ENCODE data around the gene PLG.
"Not testable (repeated sequence)": the region's sequence is repeated elsewhere in the genome, so short reads cannot be mapped to it uniquely, and the experiment has no call there.

The PLG gene

GRCh38 chr6:160766989-160767646 is 65.1 kb downstream of the PLG start:
- DNase-seq (ENCODE audit: low read depth), result no peak
- H3K4me3 ChIP-seq (ENCODE audit: low read depth, low read length), result peak overlapping the region; percentile 34

- DNase-seq (ENCODE audit: low read depth), result no peak
- H3K4me3 ChIP-seq (ENCODE audit: low read depth, low read length), result no peak overlapping the region
These were observed 65.6 kb downstream of the PLG start for GRCh38 chr6:160767647-160768019.

DNA sequence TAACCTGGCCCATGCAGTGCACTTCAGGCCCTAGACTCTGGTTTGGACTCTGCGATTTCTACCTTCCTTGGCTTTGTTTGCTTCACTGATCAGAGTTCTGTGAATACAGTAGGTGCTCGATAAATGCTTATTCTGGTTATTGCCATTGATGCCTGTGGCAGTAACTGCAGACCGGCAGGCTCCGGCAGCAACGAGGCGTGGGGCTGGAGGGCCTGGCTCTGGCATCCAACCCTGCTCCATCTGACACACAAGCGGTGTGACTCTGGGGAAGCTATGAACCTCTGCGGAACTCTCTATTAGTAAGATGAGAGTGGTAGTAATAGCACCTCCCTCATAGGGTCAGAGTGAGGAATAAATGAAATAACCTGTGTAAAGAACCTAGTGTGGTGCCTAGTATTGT is 66.1 kb downstream of the PLG start:
- no peak overlapping the region for H3K4me3 ChIP-seq (ENCODE audit: low read depth, low read length)
- no peak for DNase-seq (ENCODE audit: low read depth)

GRCh38 chr6:160774399-160774798 is 72.4 kb downstream of the PLG start:
- DNase-seq (ENCODE audit: low read depth), result no peak
- H3K4me3 ChIP-seq (ENCODE audit: low read depth, low read length), result no peak overlapping the region

DNA sequence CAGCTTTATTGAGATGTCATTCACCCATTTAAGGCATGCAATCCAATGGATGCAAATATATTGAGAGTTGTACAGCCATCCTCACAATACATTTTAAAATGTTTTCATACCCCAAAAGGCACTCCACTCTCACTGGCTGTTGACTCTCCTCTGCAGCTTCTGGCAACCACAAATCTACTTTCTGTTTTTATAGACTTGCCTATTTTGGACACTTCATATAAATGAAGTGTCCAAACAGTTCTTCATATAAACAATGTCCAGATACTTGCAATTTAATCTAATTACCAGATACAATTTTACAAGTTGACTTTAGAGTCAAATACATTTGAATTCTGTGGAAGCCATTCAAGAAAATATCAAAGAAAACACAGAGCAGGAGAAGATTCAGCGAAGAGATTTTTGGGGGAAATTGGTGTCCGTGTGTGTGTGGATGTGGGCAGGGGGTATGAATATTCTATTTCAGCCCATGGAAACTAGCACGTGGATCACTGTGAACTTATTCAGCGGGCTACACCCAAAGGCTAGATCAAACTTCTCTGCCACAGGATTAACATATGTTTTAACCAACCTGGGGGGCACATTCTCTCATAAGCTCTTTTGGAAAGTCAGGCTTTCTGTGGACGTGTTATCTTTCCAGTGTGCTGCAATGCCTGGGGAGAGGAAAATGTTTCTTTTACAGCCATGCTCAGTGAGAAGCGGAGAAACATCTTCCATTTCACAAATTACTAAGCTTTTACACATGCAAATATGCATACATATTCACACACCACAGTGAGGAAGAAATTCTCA is 73.9 kb downstream of the PLG start:
- no peak overlapping the region for H3K4me3 ChIP-seq (ENCODE audit: low read depth, low read length)
- no peak for DNase-seq (ENCODE audit: low read depth)

DNA sequence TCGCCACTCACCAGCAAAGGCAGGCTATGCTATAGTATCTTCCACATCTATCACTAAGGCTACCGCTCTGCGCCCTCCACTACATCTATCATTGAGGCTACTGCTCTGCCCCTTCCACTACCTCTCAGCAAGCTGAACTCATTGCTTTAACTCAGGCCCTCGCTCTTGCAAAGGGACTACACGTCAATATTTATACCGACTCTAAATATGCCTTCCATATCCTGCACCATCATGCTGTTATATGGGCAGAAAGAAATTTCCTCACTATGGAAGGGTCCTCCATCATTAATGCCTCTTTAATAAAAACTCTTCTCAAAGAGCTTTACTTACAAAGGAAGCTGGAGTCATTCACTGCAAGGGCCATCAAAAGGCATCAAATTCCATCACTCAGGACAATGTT is 77.1 kb downstream of the PLG start:
- not testable (repeated sequence) for DNase-seq (ENCODE audit: low read depth); H3K4me3 ChIP-seq (ENCODE audit: low read depth, low read length)

DNA sequence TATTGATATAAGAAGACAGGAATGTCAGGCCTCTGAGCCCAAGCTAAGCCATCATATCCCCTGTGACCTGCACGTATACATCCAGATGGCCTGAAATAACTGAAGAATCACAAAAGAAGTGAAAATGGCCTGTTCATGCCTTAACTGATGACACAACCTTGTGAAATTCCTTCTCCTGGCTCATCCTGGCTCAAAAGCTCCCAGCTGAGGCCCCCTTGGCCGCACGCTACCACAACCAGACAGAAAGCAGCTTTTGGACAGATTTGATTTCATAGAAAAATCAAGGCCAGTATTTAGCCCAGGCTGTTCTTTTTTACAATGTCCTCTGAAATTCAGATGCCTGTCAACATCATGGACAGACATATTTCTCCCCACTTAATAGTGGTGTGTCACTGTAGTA is 78.6 kb downstream of the PLG start:
- not testable (repeated sequence) for H3K4me3 ChIP-seq (ENCODE audit: low read depth, low read length); DNase-seq (ENCODE audit: low read depth)

- H3K4me3 ChIP-seq (ENCODE audit: low read depth, low read length), result no peak overlapping the region
These were observed 79.3 kb downstream of the PLG start for GRCh38 chr6:160781298-160781697.

GRCh38 chr6:160782228-160782627 is 80.2 kb downstream of the PLG start:
- H3K4me3 ChIP-seq (ENCODE audit: low read depth, low read length), result no peak overlapping the region

More at GRCh38 chr6:160781298-160781697, 79.3 kb downstream of the PLG start:
- no peak for DNase-seq (ENCODE audit: low read depth)

DNA sequence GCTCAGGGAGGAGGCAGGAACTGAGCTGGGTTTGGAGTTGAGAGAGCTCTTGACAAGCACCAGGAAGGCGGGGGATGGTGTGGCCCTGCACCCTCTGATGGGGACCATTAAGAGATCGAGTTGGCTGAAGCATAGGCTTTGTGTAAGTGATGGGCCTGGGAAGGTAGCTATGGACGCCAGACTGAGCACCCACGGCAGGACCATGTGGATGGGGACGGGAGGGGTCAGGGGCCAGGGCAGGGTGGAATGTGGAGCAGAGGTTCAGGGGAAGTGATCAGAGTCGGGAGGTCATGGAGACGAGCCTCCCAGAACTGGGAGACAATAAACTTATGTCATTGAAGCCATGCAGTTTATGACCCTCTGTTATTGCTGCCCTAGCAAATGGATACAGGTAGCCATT is 81.7 kb downstream of the PLG start:
- H3K4me3 ChIP-seq (ENCODE audit: low read depth, low read length), result no peak overlapping the region
- DNase-seq (ENCODE audit: low read depth), result no peak

More at GRCh38 chr6:160782228-160782627, 80.2 kb downstream of the PLG start:
- DNase-seq (ENCODE audit: low read depth), result no peak

- not testable (repeated sequence) for DNase-seq (ENCODE audit: low read depth)
These were observed 86.1 kb downstream of the PLG start for GRCh38 chr6:160788126-160788525.

GRCh38 chr6:160788806-160789205 is 86.8 kb downstream of the PLG start:
- DNase-seq (ENCODE audit: low read depth), result no peak
- H3K4me3 ChIP-seq (ENCODE audit: low read depth, low read length), result no peak overlapping the region

More at GRCh38 chr6:160788126-160788525, 86.1 kb downstream of the PLG start:
- not testable (repeated sequence) for H3K4me3 ChIP-seq (ENCODE audit: low read depth, low read length)

- DNase-seq (ENCODE audit: low read depth), result no peak
- H3K4me3 ChIP-seq (ENCODE audit: low read depth, low read length), result no peak overlapping the region
These were observed 87.4 kb downstream of the PLG start for GRCh38 chr6:160789263-160790027.

GRCh38 chr6:160790028-160790792 is 88.2 kb downstream of the PLG start:
- no peak overlapping the region for H3K4me3 ChIP-seq (ENCODE audit: low read depth, low read length)
- DNase-seq (ENCODE audit: low read depth), result no peak

- no peak overlapping the region for H3K4me3 ChIP-seq (ENCODE audit: low read depth, low read length)
- DNase-seq (ENCODE audit: low read depth), result no peak
These were observed 89.4 kb downstream of the PLG start for GRCh38 chr6:160791459-160791858.

GRCh38 chr6:160791981-160792418 is 90.0 kb downstream of the PLG start:
- no peak for DNase-seq (ENCODE audit: low read depth)
- H3K4me3 ChIP-seq (ENCODE audit: low read depth, low read length), result no peak overlapping the region

DNA sequence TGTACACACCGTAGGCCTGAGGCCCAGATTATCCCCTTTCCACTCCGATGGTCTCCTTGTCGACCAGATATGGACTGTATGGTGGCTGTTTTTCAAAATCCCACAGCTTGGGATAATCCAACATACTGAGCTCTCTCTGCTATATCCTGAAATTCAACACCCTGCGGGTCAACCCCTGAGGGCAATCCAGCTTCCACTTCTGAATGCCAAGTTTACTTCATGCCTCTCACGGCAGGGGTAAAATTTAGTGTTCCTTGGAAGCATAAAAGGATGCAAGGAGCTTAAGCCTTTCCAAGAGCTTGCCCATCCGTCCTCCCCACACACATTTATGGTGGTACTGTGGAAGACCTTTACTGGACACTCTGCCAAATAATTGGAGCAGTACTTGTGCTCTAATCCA is 90.7 kb downstream of the PLG start:
- H3K4me3 ChIP-seq (ENCODE audit: low read depth, low read length), result no peak overlapping the region
- no peak for DNase-seq (ENCODE audit: low read depth)

DNA sequence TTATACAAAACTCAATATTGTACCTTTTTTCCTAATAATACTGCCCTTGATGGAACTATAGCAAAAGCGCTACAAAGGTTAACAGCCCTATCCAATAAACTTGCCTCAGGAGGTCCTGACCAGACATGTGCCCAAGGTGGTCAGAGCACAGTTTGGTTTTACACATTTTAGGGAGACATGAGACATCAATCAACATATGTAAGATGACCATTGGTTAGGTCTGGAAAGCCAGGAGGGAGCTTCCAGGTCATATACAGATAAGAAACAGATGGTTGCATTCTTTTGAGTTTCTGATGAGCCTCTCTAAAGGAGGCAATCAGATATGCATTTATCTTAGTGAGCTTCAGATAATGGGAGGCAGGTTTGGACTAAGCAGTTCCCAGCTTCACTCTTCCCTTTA is 91.6 kb downstream of the PLG start:
- H3K4me3 ChIP-seq (ENCODE audit: low read depth, low read length), result no peak overlapping the region
- no peak for DNase-seq (ENCODE audit: low read depth)

DNA sequence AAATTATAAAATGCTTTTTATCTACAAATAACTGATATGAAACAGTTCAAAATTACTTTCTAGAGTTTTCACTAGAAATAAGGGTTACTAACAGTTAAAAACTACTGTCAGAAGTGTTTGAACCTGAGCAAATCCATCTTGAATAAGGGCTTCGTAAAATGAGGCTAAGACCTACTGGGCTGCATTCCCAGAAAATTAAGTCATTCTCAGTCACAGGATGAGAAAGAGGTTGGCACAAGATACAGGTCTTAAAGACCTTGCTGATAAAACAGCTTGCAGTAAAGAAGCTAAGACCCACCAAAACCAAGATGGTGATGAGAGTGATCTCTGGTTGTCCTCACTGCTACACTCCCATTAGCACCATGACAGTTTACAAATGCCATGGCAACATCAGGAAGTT is 93.7 kb downstream of the PLG start:
- H3K4me3 ChIP-seq (ENCODE audit: low read depth, low read length), result no peak overlapping the region
- no peak for DNase-seq (ENCODE audit: low read depth)

DNA sequence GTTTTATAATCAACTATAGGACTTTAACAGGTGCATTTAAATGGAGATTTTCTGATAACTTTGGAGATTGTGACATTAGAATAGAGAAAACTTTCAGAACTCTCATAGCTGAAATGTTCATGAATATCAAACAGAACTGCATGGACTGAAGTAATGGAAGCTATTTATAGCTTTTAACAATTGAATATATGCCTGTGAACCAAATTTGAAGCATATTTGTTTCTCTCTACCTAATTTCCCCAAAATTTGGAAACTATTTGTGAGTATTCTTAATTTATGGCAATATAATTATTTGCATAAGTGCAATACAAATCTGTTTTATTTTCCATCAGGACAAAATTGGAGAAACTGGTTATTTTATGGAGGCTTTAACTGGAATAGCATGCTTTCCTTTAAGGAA is 96.6 kb downstream of the PLG start:
- DNase-seq (ENCODE audit: low read depth), result no peak
- H3K4me3 ChIP-seq (ENCODE audit: low read depth, low read length), result no peak overlapping the region
